Measurements from ENCODE around the gene CCDC57. TPM values are rescaled to one million over a fixed set of nuclear protein-coding genes. Genes with fewer than 3 reads are reported as not detected.
"Not testable (repeated sequence)": the region's sequence is repeated elsewhere in the genome, so short reads cannot be mapped to it uniquely, and the experiment has no call there.

The CCDC57 gene
- polyA plus RNA-seq, 1 donor from 2014 or later: 70.9 TPM

DNA sequence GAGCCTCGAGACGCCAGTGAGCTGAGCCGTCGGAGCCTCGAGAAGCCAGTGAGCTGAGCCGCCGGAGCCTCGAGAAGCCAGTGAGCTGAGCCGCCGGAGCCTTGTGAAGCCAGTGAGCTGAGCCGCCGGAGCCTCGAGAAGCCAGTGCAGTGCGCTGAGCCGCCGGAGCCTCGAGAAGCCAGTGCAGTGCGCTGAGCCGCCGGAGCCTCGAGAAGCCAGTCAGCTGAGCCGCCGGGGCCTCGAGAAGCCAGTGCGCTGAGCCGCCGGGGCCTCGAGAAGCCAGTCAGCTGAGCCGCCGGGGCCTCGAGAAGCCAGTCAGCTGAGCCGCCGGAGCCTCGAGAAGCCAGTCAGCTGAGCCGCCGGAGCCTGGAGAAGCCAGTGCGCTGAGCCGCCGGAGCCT, 41.5 kb upstream of the CCDC57 start:
- not testable (repeated sequence) for H3K9me3 ChIP-seq (ENCODE audit: low read length); H3K9ac ChIP-seq (ENCODE audit: low read length); H3K4me2 ChIP-seq (ENCODE audit: low read length); H3K4me3 ChIP-seq (ENCODE audit: low read length); H3K27ac ChIP-seq (ENCODE audit: low read length); H3F3A ChIP-seq (ENCODE audit: insufficient read depth, low read length, poor library complexity, severe bottlenecking); H2AFZ ChIP-seq (ENCODE audit: low read depth, low read length); H3K9me2 ChIP-seq (ENCODE audit: insufficient read depth, low read length); H3K27me3 ChIP-seq (ENCODE audit: insufficient read depth, low read depth, low read length); H3K36me3 ChIP-seq (ENCODE audit: insufficient read depth, low read length)
- peaks cover 22% of the 10 kb centered on the region for H3K79me2 ChIP-seq (replicated peaks; ENCODE audit: insufficient read depth, low read length)
- peaks cover 12% of the 10 kb centered on the region for H4K20me1 ChIP-seq (ENCODE audit: insufficient read depth)

DNA sequence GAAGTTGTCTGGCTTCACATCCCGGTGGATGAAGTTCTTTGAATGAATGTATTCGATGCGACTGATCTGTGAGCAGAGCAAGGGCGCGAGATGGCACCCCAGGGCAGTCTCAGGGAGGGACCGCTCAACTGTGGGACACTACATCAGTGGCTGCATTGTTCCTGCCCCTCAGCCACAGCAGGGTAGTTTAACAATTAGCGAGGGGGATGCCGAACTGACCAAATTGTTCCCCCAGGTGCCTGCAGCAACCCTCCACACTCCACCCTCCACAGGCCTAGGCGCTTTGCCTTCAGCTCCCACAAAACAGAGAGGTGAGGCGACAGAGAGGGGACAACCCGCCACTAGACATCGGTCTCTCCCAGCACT, 40.5 kb upstream of the CCDC57 start:
- Histone ChIP-seq H3K79me2 (replicated peaks; ENCODE audit: insufficient read depth, low read length) (peaks cover 16% of the 10 kb centered on the region), H3K9me2 (ENCODE audit: insufficient read depth, low read length) (no peaks in the 10 kb centered on the region), H3K9ac (ENCODE audit: low read length) (no peak overlapping the region), H2AFZ (ENCODE audit: low read depth, low read length) (no peak overlapping the region), H4K20me1 (ENCODE audit: insufficient read depth) (peaks cover 5% of the 10 kb centered on the region), H3K27me3 (ENCODE audit: insufficient read depth, low read depth, low read length) (no peaks in the 10 kb centered on the region), H3K4me2 (ENCODE audit: low read length) (no peak overlapping the region), H3K27ac (ENCODE audit: low read length) (no peak overlapping the region), H3K4me3 (ENCODE audit: low read length) (no peak overlapping the region), H3F3A (ENCODE audit: insufficient read depth, low read length, poor library complexity, severe bottlenecking) (no peaks in the 10 kb centered on the region), H3K36me3 (ENCODE audit: insufficient read depth, low read length) (no peaks in the 10 kb centered on the region), H3K9me3 (ENCODE audit: low read length) (no peaks in the 10 kb centered on the region)
- TF ChIP-seq EP300 (conservative IDR thresholded peaks at IDR 0.05; ENCODE audit: poor library complexity, severe bottlenecking) (no peak), SMC3 (conservative IDR thresholded peaks at IDR 0.05; ENCODE audit: poor library complexity) (no peak), EZH2 (IDR thresholded peaks at IDR 0.05; ENCODE audit: borderline replicate concordance, insufficient read depth, low read length, poor library complexity, severe bottlenecking) (no peak), TAF1 (IDR thresholded peaks at IDR 0.05; ENCODE audit: low read depth) (no peak), POLR2AphosphoS5 (IDR thresholded peaks at IDR 0.05) (no peak), RAD21 (conservative IDR thresholded peaks at IDR 0.05) (no peak), MXI1 (conservative IDR thresholded peaks at IDR 0.05; ENCODE audit: poor library complexity, severe bottlenecking) (no peak)
- TF ChIP-seq, protein P1, sequence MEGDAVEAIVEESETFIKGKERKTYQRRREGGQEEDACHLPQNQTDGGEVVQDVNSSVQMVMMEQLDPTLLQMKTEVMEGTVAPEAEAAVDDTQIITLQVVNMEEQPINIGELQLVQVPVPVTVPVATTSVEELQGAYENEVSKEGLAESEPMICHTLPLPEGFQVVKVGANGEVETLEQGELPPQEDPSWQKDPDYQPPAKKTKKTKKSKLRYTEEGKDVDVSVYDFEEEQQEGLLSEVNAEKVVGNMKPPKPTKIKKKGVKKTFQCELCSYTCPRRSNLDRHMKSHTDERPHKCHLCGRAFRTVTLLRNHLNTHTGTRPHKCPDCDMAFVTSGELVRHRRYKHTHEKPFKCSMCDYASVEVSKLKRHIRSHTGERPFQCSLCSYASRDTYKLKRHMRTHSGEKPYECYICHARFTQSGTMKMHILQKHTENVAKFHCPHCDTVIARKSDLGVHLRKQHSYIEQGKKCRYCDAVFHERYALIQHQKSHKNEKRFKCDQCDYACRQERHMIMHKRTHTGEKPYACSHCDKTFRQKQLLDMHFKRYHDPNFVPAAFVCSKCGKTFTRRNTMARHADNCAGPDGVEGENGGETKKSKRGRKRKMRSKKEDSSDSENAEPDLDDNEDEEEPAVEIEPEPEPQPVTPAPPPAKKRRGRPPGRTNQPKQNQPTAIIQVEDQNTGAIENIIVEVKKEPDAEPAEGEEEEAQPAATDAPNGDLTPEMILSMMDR (IDR thresholded peaks at IDR 0.05; ENCODE audit: poor library complexity, severe bottlenecking): no peak
- TF ChIP-seq, protein P2, sequence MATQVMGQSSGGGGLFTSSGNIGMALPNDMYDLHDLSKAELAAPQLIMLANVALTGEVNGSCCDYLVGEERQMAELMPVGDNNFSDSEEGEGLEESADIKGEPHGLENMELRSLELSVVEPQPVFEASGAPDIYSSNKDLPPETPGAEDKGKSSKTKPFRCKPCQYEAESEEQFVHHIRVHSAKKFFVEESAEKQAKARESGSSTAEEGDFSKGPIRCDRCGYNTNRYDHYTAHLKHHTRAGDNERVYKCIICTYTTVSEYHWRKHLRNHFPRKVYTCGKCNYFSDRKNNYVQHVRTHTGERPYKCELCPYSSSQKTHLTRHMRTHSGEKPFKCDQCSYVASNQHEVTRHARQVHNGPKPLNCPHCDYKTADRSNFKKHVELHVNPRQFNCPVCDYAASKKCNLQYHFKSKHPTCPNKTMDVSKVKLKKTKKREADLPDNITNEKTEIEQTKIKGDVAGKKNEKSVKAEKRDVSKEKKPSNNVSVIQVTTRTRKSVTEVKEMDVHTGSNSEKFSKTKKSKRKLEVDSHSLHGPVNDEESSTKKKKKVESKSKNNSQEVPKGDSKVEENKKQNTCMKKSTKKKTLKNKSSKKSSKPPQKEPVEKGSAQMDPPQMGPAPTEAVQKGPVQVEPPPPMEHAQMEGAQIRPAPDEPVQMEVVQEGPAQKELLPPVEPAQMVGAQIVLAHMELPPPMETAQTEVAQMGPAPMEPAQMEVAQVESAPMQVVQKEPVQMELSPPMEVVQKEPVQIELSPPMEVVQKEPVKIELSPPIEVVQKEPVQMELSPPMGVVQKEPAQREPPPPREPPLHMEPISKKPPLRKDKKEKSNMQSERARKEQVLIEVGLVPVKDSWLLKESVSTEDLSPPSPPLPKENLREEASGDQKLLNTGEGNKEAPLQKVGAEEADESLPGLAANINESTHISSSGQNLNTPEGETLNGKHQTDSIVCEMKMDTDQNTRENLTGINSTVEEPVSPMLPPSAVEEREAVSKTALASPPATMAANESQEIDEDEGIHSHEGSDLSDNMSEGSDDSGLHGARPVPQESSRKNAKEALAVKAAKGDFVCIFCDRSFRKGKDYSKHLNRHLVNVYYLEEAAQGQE (IDR thresholded peaks at IDR 0.05; ENCODE audit: borderline replicate concordance): no peak

Data from neural cell (in vitro differentiated cells).